ENCODE measurements around the gene CCDC73. TPM values are rescaled to one million over a fixed set of nuclear protein-coding genes. Genes with fewer than 3 reads are reported as not detected.

CCDC73 gene
- total RNA-seq (not detected), polyA plus RNA-seq (not detected)

- Histone ChIP-seq H3K4me3 (no peak within 1 kb of the TSS), H3K27me3 (no peaks in the 10 kb centered on the region), H3K36me3 (no peaks in the 10 kb centered on the region), H3K4me1 (peaks cover 0 to 4% (median 2%) of the 10 kb centered on the region in 4 donors), H3K27ac (no peak within 1 kb of the TSS), H3K9me3 (no peaks in the 10 kb centered on the region)
- WGBS, 2 donors = 95 to 96% methylated on average over 12 of the region's 12 CpGs
- intact Hi-C loops (cut with DNase I) = no loop called here
- TF ChIP-seq, protein P1, sequence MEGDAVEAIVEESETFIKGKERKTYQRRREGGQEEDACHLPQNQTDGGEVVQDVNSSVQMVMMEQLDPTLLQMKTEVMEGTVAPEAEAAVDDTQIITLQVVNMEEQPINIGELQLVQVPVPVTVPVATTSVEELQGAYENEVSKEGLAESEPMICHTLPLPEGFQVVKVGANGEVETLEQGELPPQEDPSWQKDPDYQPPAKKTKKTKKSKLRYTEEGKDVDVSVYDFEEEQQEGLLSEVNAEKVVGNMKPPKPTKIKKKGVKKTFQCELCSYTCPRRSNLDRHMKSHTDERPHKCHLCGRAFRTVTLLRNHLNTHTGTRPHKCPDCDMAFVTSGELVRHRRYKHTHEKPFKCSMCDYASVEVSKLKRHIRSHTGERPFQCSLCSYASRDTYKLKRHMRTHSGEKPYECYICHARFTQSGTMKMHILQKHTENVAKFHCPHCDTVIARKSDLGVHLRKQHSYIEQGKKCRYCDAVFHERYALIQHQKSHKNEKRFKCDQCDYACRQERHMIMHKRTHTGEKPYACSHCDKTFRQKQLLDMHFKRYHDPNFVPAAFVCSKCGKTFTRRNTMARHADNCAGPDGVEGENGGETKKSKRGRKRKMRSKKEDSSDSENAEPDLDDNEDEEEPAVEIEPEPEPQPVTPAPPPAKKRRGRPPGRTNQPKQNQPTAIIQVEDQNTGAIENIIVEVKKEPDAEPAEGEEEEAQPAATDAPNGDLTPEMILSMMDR (IDR thresholded peaks at IDR 0.05) = no peak
- no peak for TF ChIP-seq POLR2AphosphoS5 (IDR thresholded peaks at IDR 0.05)
- TF ChIP-seq EP300 (IDR thresholded peaks at IDR 0.05) = no peak
- no peak for TF ChIP-seq POLR2A (IDR thresholded peaks at IDR 0.05)
- DNase-seq = no peak
These were observed at the start of gene CCDC73 for GRCh38 chr11:32794439-32794838. Gene CCDC73 (minus strand): TSS chr11:32794662. CDS start chr11:32760243, 34,419 bp downstream.

- 72% methylated on average over 3 of the region's 3 CpGs for WGBS, 2 donors
- intact Hi-C loops (cut with DNase I) = no loop called here
These were observed 49.1 kb upstream of the CCDC73 start for GRCh38 chr11:32843544-32843943.

GRCh38 chr11:32840587-32840986, 46.1 kb upstream of the CCDC73 start:
- 90 to 96% methylated on average over 2 of the region's 2 CpGs for WGBS, 2 donors
- intact Hi-C loops (cut with DNase I) = no loop called here
- Histone ChIP-seq H3K4me3 (no peak overlapping the region), H3K9me3 (no peaks in the 10 kb centered on the region), H3K27me3 (no peaks in the 10 kb centered on the region), H3K36me3 (no peaks in the 10 kb centered on the region), H3K4me1 (no peaks in the 10 kb centered on the region), H3K27ac (no peak overlapping the region)
- no peak for DNase-seq
- no peak for TF ChIP-seq POLR2AphosphoS5 (IDR thresholded peaks at IDR 0.05)
- no peak for TF ChIP-seq POLR2A (IDR thresholded peaks at IDR 0.05)
- no peak for TF ChIP-seq EP300 (IDR thresholded peaks at IDR 0.05)
- TF ChIP-seq, protein P1 (IDR thresholded peaks at IDR 0.05) = no peak

More at GRCh38 chr11:32843544-32843943, 49.1 kb upstream of the CCDC73 start:
- no peaks in the 10 kb centered on the region for H3K27me3 ChIP-seq
- no peaks in the 10 kb centered on the region for H3K9me3 ChIP-seq
- no peak for DNase-seq
- no peaks in the 10 kb centered on the region for H3K36me3 ChIP-seq
- no peak for TF ChIP-seq POLR2AphosphoS5 (IDR thresholded peaks at IDR 0.05)
- no peak for TF ChIP-seq EP300 (IDR thresholded peaks at IDR 0.05)
- TF ChIP-seq, protein P1 (IDR thresholded peaks at IDR 0.05) = no peak
- no peak for TF ChIP-seq POLR2A (IDR thresholded peaks at IDR 0.05)
- no peak overlapping the region for H3K27ac ChIP-seq
- H3K4me1 ChIP-seq = no peaks in the 10 kb centered on the region
- H3K4me3 ChIP-seq = no peak overlapping the region

GRCh38 chr11:32839308-32839707, 44.8 kb upstream of the CCDC73 start:
- no peaks in the 10 kb centered on the region for H3K4me1 ChIP-seq
- no peaks in the 10 kb centered on the region for H3K9me3 ChIP-seq
- intact Hi-C loops (cut with DNase I) = no loop called here
- H3K27ac ChIP-seq = no peak overlapping the region
- TF ChIP-seq POLR2AphosphoS5 (IDR thresholded peaks at IDR 0.05) (no peak), EP300 (IDR thresholded peaks at IDR 0.05) (no peak), POLR2A (IDR thresholded peaks at IDR 0.05) (no peak)
- TF ChIP-seq, protein P1 (IDR thresholded peaks at IDR 0.05) = no peak
- no peak for DNase-seq
- H3K36me3 ChIP-seq = no peaks in the 10 kb centered on the region
- 91 to 95% methylated on average over 2 of the region's 2 CpGs for WGBS, 2 donors
- no peaks in the 10 kb centered on the region for H3K27me3 ChIP-seq
- no peak overlapping the region for H3K4me3 ChIP-seq
